Stimulated activated CD8-positive, alpha-beta memory T cell treated with anti-CD3 and anti-CD28 coated beads, Interleukin-15, amount 100 ng/mL, for 1 hour (primary cell): Measurements from ENCODE around the gene TTC28.
"Not testable (repeated sequence)": the region's sequence is repeated elsewhere in the genome, so short reads cannot be mapped to it uniquely, and the experiment has no call there.

ENCODE experiments used
- DNase-seq: peaks from one replicate; pipeline ENCODE4 v3.0.0-alpha.2; 2020; ENCODE audit warnings: low read depth

TTC28 gene

GRCh38 chr22:28678170-28678569, 1.5 kb downstream of the TTC28 start:
- not testable (repeated sequence) for DNase-seq

GRCh38 chr22:28674121-28674563, 5.5 kb downstream of the TTC28 start:
- DNase-seq: no peak

DNA sequence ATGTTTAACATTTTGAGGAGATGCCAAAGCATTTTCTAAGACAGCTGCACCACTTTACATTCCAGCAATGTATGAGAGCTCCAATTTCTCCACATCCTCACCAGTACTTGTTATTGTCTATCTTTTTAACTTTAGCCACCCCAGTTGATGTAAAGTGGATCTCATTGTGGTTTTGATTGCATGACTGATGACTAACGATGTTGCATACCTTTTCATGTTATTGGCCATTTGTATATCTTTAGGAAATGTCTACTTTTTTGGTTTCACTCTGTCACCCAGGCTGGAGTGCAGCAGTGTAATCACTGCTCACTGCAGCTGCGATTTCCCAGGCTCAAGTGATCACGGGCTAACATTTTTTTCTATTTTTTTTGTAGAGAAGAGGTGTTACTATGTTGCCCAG, 8.9 kb downstream of the TTC28 start:
- no peak for DNase-seq

DNA sequence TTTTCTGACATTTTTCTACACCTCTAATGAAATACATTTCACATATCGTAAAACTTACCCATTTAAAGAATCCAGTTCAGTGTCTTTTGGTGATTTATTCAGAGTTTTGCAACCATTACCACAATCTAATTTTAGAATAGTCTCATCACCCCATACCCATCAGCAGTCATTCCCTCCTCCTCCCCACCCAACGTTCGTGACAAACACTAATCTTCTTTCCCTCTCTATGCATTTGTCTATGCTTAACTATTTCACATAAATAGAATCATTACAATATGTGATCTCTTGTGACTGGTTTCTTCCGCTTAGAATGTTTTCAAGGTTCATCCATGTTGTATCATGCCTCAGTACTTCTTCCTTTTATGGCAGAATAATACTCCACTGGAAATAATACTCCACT, 9.5 kb downstream of the TTC28 start:
- no peak for DNase-seq

DNA sequence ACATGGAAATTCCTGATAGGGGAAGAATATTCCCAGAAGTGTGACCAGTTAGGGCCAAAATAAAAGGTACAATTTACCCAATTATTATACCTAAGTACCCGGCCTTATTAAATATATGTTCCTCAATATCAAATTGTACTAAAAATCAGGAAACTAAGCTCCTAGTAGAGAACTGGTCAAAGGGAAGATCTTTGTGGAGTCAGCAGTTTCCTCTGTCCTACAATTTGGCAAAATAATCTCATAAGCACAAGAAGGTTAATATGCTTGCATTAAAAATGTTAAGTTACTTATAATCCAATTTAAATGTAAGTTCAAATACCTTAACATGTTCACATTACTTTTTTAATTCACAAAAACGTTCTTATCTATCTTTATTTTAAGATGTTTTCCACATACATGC, 10.3 kb downstream of the TTC28 start:
- DNase-seq: no peak

DNA sequence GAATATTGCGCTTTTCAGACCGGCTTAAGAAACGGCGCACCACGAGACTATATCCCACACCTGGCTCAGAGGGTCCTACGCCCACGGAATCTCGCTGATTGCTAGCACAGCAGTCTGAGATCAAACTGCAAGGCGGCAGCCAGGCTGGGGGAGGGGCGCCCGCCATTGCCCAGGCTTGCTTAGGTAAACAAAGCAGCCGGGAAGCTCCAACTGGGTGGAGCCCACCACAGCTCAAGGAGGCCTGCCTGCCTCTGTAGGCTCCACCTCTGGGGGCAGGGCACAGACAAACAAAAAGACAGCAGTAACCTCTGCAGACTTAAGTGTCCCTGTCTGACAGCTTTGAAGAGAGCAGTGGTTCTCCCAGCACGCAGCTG, 16.1 kb downstream of the TTC28 start:
- DNase-seq: not testable (repeated sequence)

- DNase-seq: no peak
These were observed 21.2 kb downstream of the TTC28 start for GRCh38 chr22:28658448-28658847.

- no peak for DNase-seq
These were observed 23.5 kb downstream of the TTC28 start for GRCh38 chr22:28656181-28656580.

- DNase-seq: no peak
These were observed 29.2 kb downstream of the TTC28 start for GRCh38 chr22:28650463-28650862.

DNA sequence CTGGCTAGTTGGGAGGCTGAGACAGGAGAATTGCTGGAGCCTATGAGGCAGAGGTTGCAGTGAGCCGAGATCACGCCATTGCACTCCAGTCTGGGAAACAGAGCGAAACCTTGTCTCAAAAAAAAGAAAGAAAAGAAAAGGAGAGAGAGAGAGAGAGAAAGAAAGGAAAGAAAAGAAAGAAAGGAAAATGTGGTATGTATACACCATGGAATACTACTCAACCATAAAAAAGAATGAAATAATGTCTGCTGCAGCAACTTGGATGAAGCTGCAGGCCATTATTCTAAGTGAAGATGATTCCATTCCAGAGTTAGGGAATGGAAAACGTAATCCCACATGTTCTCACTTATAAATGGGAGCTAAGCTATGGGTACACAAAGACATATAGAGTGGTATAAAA, 30.8 kb downstream of the TTC28 start:
- no peak for DNase-seq

DNA sequence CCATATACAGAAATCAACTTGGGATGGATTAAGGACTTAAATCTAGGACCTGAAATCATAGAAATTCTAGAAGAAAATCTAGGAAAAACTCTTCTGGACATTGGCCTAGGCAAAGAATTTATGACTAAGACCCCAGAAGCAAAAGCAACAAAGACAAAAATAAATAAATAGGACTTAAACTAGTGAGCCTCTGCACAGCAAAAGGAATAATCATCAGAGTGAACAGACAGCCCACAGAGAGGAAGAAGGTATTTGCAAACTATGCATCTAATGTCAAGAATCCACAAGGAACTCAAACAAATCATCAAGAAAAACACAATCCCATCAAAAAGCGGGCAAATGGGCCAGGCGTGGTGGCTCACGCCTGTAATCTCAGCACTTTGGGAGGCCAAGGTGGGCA, 32.4 kb downstream of the TTC28 start:
- no peak for DNase-seq

DNA sequence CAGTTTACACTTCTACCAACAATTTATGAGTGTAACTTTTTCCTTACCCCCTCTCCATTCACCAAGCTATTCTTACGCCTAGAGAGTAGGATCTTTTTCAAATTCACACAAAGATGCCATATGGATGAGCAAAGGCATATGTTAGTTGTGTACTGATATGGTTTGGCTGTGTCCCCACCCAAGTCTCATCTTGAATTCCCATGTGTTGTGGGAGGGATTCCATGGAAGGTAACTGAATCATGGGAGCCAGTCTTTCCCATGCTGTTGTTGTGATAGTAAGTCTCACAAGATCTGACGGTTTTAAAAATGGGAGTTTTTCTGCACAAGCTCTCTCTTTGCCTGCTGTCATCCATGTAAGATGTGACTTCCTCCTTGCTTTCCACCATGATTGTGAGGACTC, 40.3 kb downstream of the TTC28 start:
- no peak for DNase-seq

DNA sequence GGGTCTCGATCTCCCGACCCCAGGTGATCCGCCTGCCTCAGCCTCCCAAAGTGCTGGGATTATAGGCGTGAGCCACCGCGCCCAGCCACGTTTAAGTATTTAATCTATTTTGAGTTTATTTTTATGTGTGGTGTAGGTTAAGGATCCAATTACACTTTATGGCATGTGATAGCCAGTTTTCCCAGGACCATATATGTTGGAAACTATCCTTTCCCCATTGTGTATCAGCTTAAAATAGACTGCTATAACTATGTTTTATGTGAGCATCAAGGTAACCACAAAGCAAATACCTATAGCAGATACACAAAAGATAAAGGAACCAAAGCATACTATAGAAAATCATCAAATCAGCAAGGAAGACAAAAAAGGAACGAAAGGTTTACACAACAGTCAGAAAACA, 42.4 kb downstream of the TTC28 start:
- no peak for DNase-seq

DNA sequence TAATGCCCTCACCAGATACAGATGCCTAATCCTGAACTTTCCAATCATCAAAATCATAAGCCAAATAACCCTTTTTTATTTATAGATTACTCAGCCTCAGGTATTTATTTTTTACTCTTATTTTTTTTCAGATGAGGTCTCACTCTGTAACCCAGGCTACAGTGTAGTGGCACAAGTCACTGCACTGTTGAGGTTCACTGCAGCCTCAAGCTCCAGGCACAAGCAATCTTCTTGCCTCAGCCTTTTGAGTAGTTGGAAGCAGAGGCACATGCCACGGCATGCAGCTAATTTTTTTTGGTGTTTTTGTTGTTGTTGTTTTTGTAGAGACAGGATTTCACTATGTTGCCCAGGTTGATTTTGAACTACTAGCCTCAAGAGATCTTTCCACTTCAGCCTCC, 49.5 kb downstream of the TTC28 start:
- DNase-seq: no peak

- no peak for DNase-seq
These were observed 50.0 kb downstream of the TTC28 start for GRCh38 chr22:28629420-28630176.

DNA sequence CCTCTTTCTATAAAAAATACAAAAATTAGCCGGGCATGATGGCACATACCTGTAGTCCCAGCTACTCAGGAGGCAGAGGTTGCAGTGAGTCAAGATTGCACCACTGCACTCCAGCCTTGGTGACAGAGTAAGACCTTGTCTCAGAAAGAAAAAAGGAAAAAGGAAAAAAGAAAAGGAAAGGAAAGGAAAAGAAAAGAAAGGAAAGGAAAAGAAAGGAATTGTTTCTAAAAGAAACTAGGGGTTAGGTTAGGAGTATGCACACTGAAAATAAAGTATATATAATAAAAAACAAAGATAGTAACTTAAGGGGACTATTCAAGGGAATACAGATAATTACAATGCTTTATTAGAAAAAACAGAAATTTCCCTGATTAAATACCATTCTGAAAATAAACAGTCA, 50.9 kb downstream of the TTC28 start:
- DNase-seq: no peak

DNA sequence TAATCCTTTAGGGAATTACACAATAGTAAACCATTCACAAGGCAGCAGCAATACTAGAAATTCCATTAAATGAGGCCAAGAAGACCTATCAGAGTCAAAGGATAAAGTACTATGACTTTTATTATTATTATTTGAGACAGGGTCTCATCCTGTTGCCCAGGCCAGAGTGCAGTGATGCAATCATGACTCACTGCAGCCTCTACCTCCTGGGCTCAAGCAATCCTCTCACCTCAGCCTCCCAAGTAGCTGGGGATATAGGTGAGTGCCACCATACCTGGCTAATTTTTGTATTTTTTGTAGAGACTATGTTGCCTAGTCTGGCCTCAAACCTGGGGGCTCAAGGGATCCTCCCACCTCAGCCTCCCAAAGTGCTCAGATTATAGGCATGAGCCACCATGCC, 51.8 kb downstream of the TTC28 start:
- no peak for DNase-seq

DNA sequence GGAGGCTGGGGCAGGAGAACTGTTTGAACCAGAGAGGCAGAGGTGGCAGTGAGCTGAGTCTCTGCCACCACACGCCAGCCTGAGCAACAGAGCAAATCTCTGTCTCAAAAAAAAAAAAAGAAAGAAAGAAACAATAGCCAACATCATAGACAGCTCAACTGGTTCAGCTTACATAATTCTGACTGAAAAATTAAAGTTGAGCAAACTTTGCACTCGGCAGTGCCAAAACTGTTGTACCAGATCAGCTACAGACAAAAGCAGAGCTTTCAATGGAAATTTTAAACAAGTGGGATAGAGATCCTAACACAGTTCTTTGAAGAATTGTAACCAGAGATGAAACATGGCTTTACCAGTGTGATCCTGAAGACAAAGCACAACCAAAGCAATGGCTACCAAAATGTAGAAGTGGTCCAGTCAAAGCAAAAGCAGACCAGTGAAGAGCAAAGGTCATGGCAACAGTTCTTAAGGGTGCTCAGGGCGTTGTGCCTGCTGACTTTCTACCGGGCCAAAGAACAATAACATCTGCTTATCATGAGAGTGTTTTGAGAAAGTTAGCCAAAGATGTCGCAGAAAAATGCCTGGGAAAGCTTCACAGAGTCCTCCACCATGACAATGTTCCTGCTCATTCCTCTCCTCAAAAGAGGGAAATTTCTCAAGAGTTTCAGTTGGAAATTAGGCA, 59.3 kb downstream of the TTC28 start:
- DNase-seq: no peak

DNA sequence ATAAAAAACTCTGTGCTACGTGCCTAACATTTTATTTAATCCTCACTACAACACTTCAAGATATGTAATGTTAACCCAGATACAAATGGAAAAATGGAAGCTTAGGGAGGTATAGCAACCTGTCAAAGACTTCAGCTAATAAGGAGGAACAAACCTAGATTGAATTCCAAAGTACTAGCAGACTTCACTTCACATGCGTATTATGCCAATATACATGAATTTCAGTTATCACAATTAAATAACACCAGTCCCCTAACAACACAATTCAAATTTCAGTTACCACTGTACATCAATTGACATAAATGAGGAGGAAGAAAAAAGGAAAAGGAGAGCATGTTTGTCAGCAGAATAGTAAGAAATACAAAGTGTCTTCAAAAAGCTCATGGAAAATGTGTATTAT, 60.4 kb downstream of the TTC28 start:
- DNase-seq: no peak

DNA sequence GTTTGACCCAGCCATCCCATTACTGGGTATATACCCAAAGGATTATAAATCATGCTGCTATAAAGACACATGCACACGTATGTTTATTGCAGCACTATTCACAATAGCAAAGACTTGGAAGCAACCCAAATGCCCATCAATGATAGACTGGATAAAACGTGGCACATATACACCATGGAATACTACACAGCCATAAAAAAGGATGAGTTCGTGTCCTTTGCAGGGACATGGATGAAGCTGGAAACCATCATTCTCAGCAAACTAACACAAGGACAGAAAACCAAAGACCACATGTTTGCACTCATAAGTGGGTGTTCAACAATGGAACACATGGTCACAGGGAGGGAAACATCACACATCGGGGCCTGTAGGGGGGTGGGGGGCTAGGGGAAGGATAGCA, 64.2 kb downstream of the TTC28 start:
- DNase-seq: not testable (repeated sequence)

- no peak for DNase-seq
These were observed 69.7 kb downstream of the TTC28 start for GRCh38 chr22:28609921-28610320.

GRCh38 chr22:28608546-28608945, 71.1 kb downstream of the TTC28 start:
- no peak for DNase-seq

- DNase-seq: no peak
These were observed 71.8 kb downstream of the TTC28 start for GRCh38 chr22:28607795-28608194.
